ENCODE results near the gene OR4K5.
"Not testable (repeated sequence)": the region's sequence is repeated elsewhere in the genome, so short reads cannot be mapped to it uniquely, and the experiment has no call there.

Gene OR4K5

GRCh38 chr14:19920021-19920657, at the start of gene OR4K5:
Gene OR4K5 (plus strand): TSS chr14:19920607. CDS start chr14:19920607, 0 bp downstream.
- DNase-seq (ENCODE audit: low spot score) = no peak

- DNase-seq (ENCODE audit: low spot score) = peak; percentile 55
These were observed 47.2 kb upstream of the OR4K5 start for GRCh38 chr14:19873178-19873577.

- no peak for DNase-seq (ENCODE audit: low spot score)
These were observed 45.6 kb upstream of the OR4K5 start, which contains the start of gene OR4K2 for GRCh38 chr14:19874842-19875241. Gene OR4K2 (plus strand): TSS chr14:19875142. CDS start chr14:19876268, 1,126 bp downstream.

GRCh38 chr14:19878029-19878642, 42.3 kb upstream of the OR4K5 start:
- DNase-seq (ENCODE audit: low spot score) = peak; percentile 48

GRCh38 chr14:19895282-19895681, 25.1 kb upstream of the OR4K5 start:
- no peak for DNase-seq (ENCODE audit: low spot score)

GRCh38 chr14:19900999-19901398, 19.4 kb upstream of the OR4K5 start:
- no peak for DNase-seq (ENCODE audit: low spot score)

GRCh38 chr14:19902409-19902808, 18.0 kb upstream of the OR4K5 start:
- no peak for DNase-seq (ENCODE audit: low spot score)

GRCh38 chr14:19906665-19907064, 13.7 kb upstream of the OR4K5 start:
- no peak for DNase-seq (ENCODE audit: low spot score)

- no peak for DNase-seq (ENCODE audit: low spot score)
These were observed 9.3 kb upstream of the OR4K5 start for GRCh38 chr14:19911114-19911513.

- no peak for DNase-seq (ENCODE audit: low spot score)
These were observed 3.2 kb upstream of the OR4K5 start for GRCh38 chr14:19917243-19917642.

- no peak for DNase-seq (ENCODE audit: low spot score)
These were observed 2.4 kb upstream of the OR4K5 start for GRCh38 chr14:19917955-19918518.

GRCh38 chr14:19918553-19919264, 1.7 kb upstream of the OR4K5 start:
- DNase-seq (ENCODE audit: low spot score) = no peak

GRCh38 chr14:19930617-19931016, 10.2 kb downstream of the OR4K5 start, which contains the start of gene OR4K1:
Gene OR4K1 (plus strand): TSS chr14:19930917. CDS start chr14:19935667, 4,750 bp downstream.
- no peak for DNase-seq (ENCODE audit: low spot score)

- no peak for DNase-seq (ENCODE audit: low spot score)
These were observed 21.3 kb downstream of the OR4K5 start for GRCh38 chr14:19941668-19942067.

GRCh38 chr14:19947413-19948090, 27.1 kb downstream of the OR4K5 start:
- DNase-seq (ENCODE audit: low spot score) = no peak

- DNase-seq (ENCODE audit: low spot score) = no peak
These were observed 28.8 kb downstream of the OR4K5 start for GRCh38 chr14:19949218-19949617.

- DNase-seq (ENCODE audit: low spot score) = not testable (repeated sequence)
These were observed 49.3 kb downstream of the OR4K5 start for GRCh38 chr14:19969735-19970134.
